DND-41 (cell line): ENCODE results near the gene BARHL1.

Experiments
- ATAC-seq: fragments of 200-7000 bp; cut with Tn5 transposase; 3 replicates; pipeline ENCODE4 v1.9.1; 2021; ENCODE audit warnings: low read depth; ENCODE audit not compliant: insufficient read depth
- DNase-seq: peaks from one replicate; pipeline ENCODE4 v3.0.0-alpha.2; 2020
- H2AFZ ChIP-seq: 2 replicates; pipeline ENCODE4 v1.6.0; 2012; ENCODE audit warnings: low read depth, low read length
- H3K27ac ChIP-seq: 2 replicates; pipeline ENCODE4 v1.5.1; 2012; ENCODE audit warnings: low read length, inconsistent platforms
- H3K27me3 ChIP-seq: fragments of 200-600 bp; sonication (generic); 2 replicates; pipeline ENCODE4 v1.6.0; 2012; ENCODE audit warnings: low read length, mild to moderate bottlenecking, inconsistent platforms; ENCODE audit not compliant: insufficient read depth, poor library complexity
- H3K36me3 ChIP-seq: 2 replicates; pipeline ENCODE4 v1.5.1; 2012; ENCODE audit warnings: low read length, inconsistent platforms; ENCODE audit not compliant: insufficient read depth
- H3K4me1 ChIP-seq: 2 replicates; pipeline ENCODE4 v1.5.1; 2012; ENCODE audit warnings: mild to moderate bottlenecking, low read length; ENCODE audit not compliant: insufficient read depth
- H3K4me2 ChIP-seq: 2 replicates; pipeline ENCODE4 v1.6.0; 2012; ENCODE audit warnings: mild to moderate bottlenecking, moderate library complexity, low read length, inconsistent platforms; ENCODE audit not compliant: insufficient read depth
- H3K4me3 ChIP-seq, 2 experiments: fragments of 200-600 bp in 1 of 2; shearing (Covaris generic) in 1 of 2; 2 replicates each; pipeline ENCODE4 v1.5.1; 2012 to 2016; ENCODE audit warnings: inconsistent platforms in 2 of 2, low read length in 2 of 2, mild to moderate bottlenecking in 2 of 2, low read depth in 1 of 2, moderate library complexity in 1 of 2
- H3K79me2 ChIP-seq: 2 replicates; pipeline ENCODE4 v1.6.0; 2012; ENCODE audit warnings: low read length, inconsistent platforms; ENCODE audit not compliant: insufficient read depth
- H3K9ac ChIP-seq: 2 replicates; pipeline ENCODE4 v1.6.0; 2012; ENCODE audit warnings: low read depth, mild to moderate bottlenecking, inconsistent platforms, low read length, moderate library complexity
- H3K9me3 ChIP-seq: 2 replicates; pipeline ENCODE4 v1.5.1; 2012; ENCODE audit warnings: low read length, moderate library complexity, mild to moderate bottlenecking, inconsistent platforms; ENCODE audit not compliant: insufficient read depth, severe bottlenecking
- H4K20me1 ChIP-seq: 2 replicates; pipeline ENCODE4 v1.6.0; 2012; ENCODE audit warnings: low read length; ENCODE audit not compliant: insufficient read depth
- CTCF ChIP-seq: IDR thresholded peaks from 2 replicates; pipeline ENCODE4 v1.5.1; 2012; ENCODE audit warnings: borderline replicate concordance, low read length, moderate library complexity, mild to moderate bottlenecking; ENCODE audit not compliant: poor library complexity, severe bottlenecking; ENCODE audit errors: extremely low read depth
- EZH2 ChIP-seq: IDR thresholded peaks from 3 replicates; pipeline ENCODE4 v1.6.1; 2012; ENCODE audit warnings: borderline replicate concordance, low read depth, mild to moderate bottlenecking, moderate library complexity, low read length, inconsistent platforms; ENCODE audit not compliant: severe bottlenecking

Gene BARHL1

GRCh38 chr9:132545578-132545977 lies 36.8 kb upstream of the BARHL1 start:
- Histone ChIP-seq H3K9ac (no peak overlapping the region), H3K36me3 (no peaks in the 10 kb centered on the region), H3K9me3 (no peaks in the 10 kb centered on the region), H3K79me2 (no peaks in the 10 kb centered on the region), H3K27me3 (no peaks in the 10 kb centered on the region), H2AFZ (no peak overlapping the region), H3K4me3 (no peak overlapping the region), H3K27ac (no peak overlapping the region), H3K4me1 (no peaks in the 10 kb centered on the region), H3K4me2 (no peak overlapping the region), H4K20me1 (peaks cover 5% of the 10 kb centered on the region)
- DNase-seq: no peak
- no peak for TF ChIP-seq CTCF
- TF ChIP-seq EZH2: no peak
- no peak for ATAC-seq

GRCh38 chr9:132546148-132547051 lies 36.0 kb upstream of the BARHL1 start:
- Histone ChIP-seq H3K79me2 (no peaks in the 10 kb centered on the region), H3K4me3 (no peak overlapping the region), H3K4me2 (no peak overlapping the region), H3K27ac (no peak overlapping the region), H3K36me3 (no peaks in the 10 kb centered on the region), H3K9me3 (no peaks in the 10 kb centered on the region), H3K4me1 (no peaks in the 10 kb centered on the region), H2AFZ (no peak overlapping the region), H3K27me3 (no peaks in the 10 kb centered on the region), H3K9ac (no peak overlapping the region), H4K20me1 (peaks cover 5% of the 10 kb centered on the region)
- peak; percentile 5 for DNase-seq
- ATAC-seq: no peak; the same call in 2 of the 3 replicates
- peak; percentile 35 for TF ChIP-seq CTCF
- TF ChIP-seq EZH2: no peak

- Histone ChIP-seq H3K4me3 (no peak overlapping the region), H3K27ac (no peak overlapping the region), H3K4me2 (no peak overlapping the region)
Measured at GRCh38 chr9:132547052-132547431, 35.4 kb upstream of the BARHL1 start.

More at GRCh38 chr9:132547052-132547431, 35.4 kb upstream of the BARHL1 start:
- H3K9me3 ChIP-seq: no peaks in the 10 kb centered on the region
- peaks cover 5% of the 10 kb centered on the region for H4K20me1 ChIP-seq
- no peaks in the 10 kb centered on the region for H3K79me2 ChIP-seq
- ATAC-seq (no peak), DNase-seq (no peak)
- H3K27me3 ChIP-seq: no peaks in the 10 kb centered on the region
- H2AFZ ChIP-seq: no peak overlapping the region
- no peaks in the 10 kb centered on the region for H3K36me3 ChIP-seq
- TF ChIP-seq CTCF (no peak), EZH2 (no peak)
- no peak overlapping the region for H3K9ac ChIP-seq
- H3K4me1 ChIP-seq: no peaks in the 10 kb centered on the region
